ENCODE results near the gene RNF144B. TPM values are rescaled to one million over a fixed set of nuclear protein-coding genes. Genes with fewer than 3 reads are reported as not detected.

RNF144B gene
- 26.2 and 34.5 TPM in 2 replicates for total RNA-seq (2021)
- percentile 87 among the genes with signal in this experiment for Bru-seq, nascent RNA
- percentile 84 among the genes with signal in this experiment for BruChase-seq, experiment 1, labeled RNA remaining after a 2-hour chase
- percentile 65 among the genes with signal in this experiment for BruChase-seq, experiment 2, labeled RNA remaining after a 6-hour chase
- long read RNA-seq, full-length matches to known transcripts, result 4 of 17 reads
- long read RNA-seq, partial matches to known transcripts, result 8 of 17 reads
- long read RNA-seq, other reads (novel, unspliced or antisense), result 5 of 17 reads

DNA sequence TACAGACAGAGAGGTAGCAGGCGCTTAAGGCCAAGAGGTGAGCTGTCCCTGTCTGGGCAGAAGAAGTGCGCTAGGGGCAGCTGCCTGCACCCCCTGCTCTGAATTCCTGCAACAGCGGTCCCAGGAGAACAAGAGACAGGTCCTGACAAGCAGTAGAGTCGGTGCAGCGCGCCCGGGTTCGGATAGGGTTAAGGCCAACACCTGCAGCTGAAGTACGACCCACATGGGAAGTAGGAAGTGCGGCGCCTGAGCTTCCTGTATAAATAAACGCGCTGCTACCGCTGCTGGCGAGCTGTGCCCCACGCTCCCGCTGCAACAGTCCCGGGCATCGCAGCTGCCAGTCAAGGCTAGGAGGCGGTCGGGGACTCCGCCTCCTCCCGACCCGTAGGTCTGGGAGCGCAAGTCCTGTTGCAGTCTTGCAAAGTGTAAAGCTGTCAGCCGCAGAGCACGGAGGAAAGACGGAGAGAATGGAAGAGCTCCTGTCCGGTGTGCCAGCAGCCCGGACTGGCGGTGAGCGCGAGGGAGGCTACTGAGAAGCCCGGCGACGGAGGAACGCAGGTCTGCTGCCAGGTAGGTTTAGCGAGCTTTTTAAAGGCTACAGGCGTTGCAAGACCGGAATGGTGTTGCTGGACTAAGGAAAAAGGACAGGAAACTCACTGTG is at the start of gene RNF144B:
Gene RNF144B (plus strand): TSS at position 290 of the 661 bp plus-strand sequence. CDS start 12,185 bp downstream, outside the sequence.
- BruUV-seq (replicated peaks), result TSS peak; percentile 57
- ChIA-PET POLR2A (ENCODE audit: unreplicated experiment) (interaction anchor here (0.6 to 0.8 kb wide), 9 partner anchors 13 to 205 kb away, joined by 3 to 18 read pairs (median 4); partner anchors contain the start of gene DEK), CTCF (interaction anchor here (0.6 to 1.6 kb wide), 3 partner anchors 63 to 205 kb away, joined by 3 to 10 read pairs (median 4); no protein-coding TSS in a partner anchor)

DNA sequence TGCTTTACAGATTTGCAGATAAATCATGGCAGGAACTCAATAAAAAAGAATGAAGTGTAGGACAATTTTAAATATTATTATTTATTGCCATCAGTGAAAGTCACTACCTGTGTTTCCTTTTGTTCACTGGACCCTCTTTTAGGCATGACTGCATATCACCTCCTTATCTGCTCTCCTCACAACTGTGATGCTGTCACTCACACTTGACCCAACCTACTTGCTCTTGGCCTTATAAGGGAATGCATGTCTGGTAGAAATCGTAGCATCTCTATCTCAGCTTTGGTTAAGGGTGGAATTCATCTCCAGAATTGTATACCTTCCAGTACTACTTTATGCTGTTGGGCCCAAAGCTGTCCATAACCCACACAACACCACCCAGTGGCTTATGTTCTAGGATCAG is 47.6 kb upstream of the RNF144B start:
- Histone ChIP-seq H3K36me3 (ENCODE audit: low read depth) (no peaks in the 10 kb centered on the region), H3K9me3 (ENCODE audit: insufficient read depth, low read depth) (no peaks in the 10 kb centered on the region), H2AFZ (no peak overlapping the region), H3K9me2 (ENCODE audit: insufficient read depth) (no peaks in the 10 kb centered on the region), H3F3A (ENCODE audit: insufficient read depth, low read depth) (no peaks in the 10 kb centered on the region), H3K4me2 (no peak overlapping the region), H3K27ac (no peak overlapping the region), H3K4me3 (no peak overlapping the region), H4K20me1 (ENCODE audit: insufficient read depth) (no peaks in the 10 kb centered on the region), H3K79me2 (ENCODE audit: low read depth) (no peaks in the 10 kb centered on the region), H3K27me3 (ENCODE audit: insufficient read depth, low read depth) (no peaks in the 10 kb centered on the region), H3K4me1 (replicated peaks; ENCODE audit: insufficient read depth) (peaks cover 22% of the 10 kb centered on the region)
- intact Hi-C loops (cut with micrococcal nuclease; ENCODE audit: unreplicated experiment), result no loop called here
- ChIA-PET POLR2A (ENCODE audit: unreplicated experiment) (no interaction called here), CTCF (interaction anchor here (0.5 to 0.6 kb wide), 2 partner anchors 14 to 114 kb away, joined by 10 read pairs; no protein-coding TSS in a partner anchor)
- no TSS peak for BruUV-seq (replicated peaks)
- TF ChIP-seq, protein P1, sequence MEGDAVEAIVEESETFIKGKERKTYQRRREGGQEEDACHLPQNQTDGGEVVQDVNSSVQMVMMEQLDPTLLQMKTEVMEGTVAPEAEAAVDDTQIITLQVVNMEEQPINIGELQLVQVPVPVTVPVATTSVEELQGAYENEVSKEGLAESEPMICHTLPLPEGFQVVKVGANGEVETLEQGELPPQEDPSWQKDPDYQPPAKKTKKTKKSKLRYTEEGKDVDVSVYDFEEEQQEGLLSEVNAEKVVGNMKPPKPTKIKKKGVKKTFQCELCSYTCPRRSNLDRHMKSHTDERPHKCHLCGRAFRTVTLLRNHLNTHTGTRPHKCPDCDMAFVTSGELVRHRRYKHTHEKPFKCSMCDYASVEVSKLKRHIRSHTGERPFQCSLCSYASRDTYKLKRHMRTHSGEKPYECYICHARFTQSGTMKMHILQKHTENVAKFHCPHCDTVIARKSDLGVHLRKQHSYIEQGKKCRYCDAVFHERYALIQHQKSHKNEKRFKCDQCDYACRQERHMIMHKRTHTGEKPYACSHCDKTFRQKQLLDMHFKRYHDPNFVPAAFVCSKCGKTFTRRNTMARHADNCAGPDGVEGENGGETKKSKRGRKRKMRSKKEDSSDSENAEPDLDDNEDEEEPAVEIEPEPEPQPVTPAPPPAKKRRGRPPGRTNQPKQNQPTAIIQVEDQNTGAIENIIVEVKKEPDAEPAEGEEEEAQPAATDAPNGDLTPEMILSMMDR (conservative IDR thresholded peaks at IDR 0.05), result no peak
- no peak for TF ChIP-seq EZH2 (IDR thresholded peaks at IDR 0.05; ENCODE audit: low read depth)
- DNase-seq, result no peak

More for the DNA sequence above, at the start of gene RNF144B:
- no peak for TF ChIP-seq EZH2 (IDR thresholded peaks at IDR 0.05; ENCODE audit: low read depth)
- TF ChIP-seq, protein P1 (conservative IDR thresholded peaks at IDR 0.05), result no peak
- intact Hi-C loops (cut with micrococcal nuclease; ENCODE audit: unreplicated experiment), result loop anchor here (1.0 to 5.0 kb wide), 4 partner anchors 38 to 124 kb away; no protein-coding TSS in a partner anchor
- Histone ChIP-seq H3K4me1 (replicated peaks; ENCODE audit: insufficient read depth) (peaks cover 39% of the 10 kb centered on the region), H3K27ac (peak within 1 kb of the TSS; percentile 76), H3K36me3 (ENCODE audit: low read depth) (no peaks in the 10 kb centered on the region), H4K20me1 (ENCODE audit: insufficient read depth) (no peaks in the 10 kb centered on the region), H3K4me2 (peak within 1 kb of the TSS; percentile 91), H3K27me3 (ENCODE audit: insufficient read depth, low read depth) (no peaks in the 10 kb centered on the region), H3F3A (ENCODE audit: insufficient read depth, low read depth) (peaks cover 5% of the 10 kb centered on the region; the same call in 1 of the 2 replicates), H3K4me3 (peak within 1 kb of the TSS; percentile 80), H2AFZ (peak within 1 kb of the TSS; percentile 83), H3K9me2 (ENCODE audit: insufficient read depth) (no peaks in the 10 kb centered on the region), H3K9me3 (ENCODE audit: insufficient read depth, low read depth) (no peaks in the 10 kb centered on the region), H3K79me2 (ENCODE audit: low read depth) (peaks cover 35% of the 10 kb centered on the region)
- DNase-seq, result peak; percentile 87 to 89

DNA sequence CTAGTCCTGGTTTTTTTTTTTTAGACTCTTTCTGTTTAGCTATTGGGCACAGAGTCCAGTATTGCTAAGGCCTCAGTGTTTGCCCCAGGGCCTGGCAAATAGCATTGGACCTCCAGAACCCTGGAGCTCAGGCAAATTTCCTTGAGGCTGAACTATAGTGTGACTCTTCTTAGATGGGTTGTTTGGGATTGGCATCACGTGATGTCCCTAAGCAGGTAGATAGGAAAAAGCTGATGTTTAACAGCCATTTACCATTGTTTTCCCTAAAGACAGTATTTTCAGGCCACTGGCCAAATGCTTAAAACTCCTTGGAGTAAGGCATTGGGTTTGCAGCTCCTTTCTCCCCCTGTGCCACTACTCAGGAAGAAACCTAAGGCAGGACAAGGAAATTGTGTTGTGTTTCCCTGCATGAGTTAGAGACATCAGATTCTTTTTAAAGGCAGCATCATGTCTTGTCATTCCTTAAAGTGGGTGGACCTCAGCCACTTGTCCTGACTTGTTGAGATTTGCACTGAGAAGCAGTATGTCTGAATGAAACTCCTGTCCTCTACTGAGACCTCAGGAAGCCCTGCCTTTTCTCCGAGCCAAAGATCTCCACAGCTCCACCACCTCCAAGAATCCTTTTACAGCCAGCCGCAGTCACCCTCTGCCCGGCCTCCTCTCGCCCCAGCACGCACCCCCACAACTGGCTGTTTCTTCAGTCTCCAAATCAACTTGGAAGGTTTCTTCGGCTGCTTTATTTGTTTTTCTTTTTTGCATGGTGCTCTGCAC is 46.2 kb upstream of the RNF144B start:
- intact Hi-C loops (cut with micrococcal nuclease; ENCODE audit: unreplicated experiment), result loop anchor here (5.0 kb wide), 2 partner anchors 46 to 161 kb away; partner anchors contain the start of gene RNF144B
- no peaks in the 10 kb centered on the region for H3K79me2 ChIP-seq (ENCODE audit: low read depth)
- no TSS peak for BruUV-seq (replicated peaks)

More for the DNA sequence above, 46.2 kb upstream of the RNF144B start:
- Histone ChIP-seq H3K36me3 (ENCODE audit: low read depth) (no peaks in the 10 kb centered on the region), H3K4me3 (no peak overlapping the region), H3K9me3 (ENCODE audit: insufficient read depth, low read depth) (no peaks in the 10 kb centered on the region), H3K4me1 (replicated peaks; ENCODE audit: insufficient read depth) (peaks cover 22% of the 10 kb centered on the region), H3F3A (ENCODE audit: insufficient read depth, low read depth) (no peaks in the 10 kb centered on the region), H2AFZ (no peak overlapping the region), H3K27me3 (ENCODE audit: insufficient read depth, low read depth) (no peaks in the 10 kb centered on the region), H3K27ac (no peak overlapping the region), H4K20me1 (ENCODE audit: insufficient read depth) (no peaks in the 10 kb centered on the region), H3K4me2 (no peak overlapping the region), H3K9me2 (ENCODE audit: insufficient read depth) (no peaks in the 10 kb centered on the region)
- DNase-seq, result no peak
- TF ChIP-seq, protein P1 (conservative IDR thresholded peaks at IDR 0.05), result no peak
- POLR2A ChIA-PET (ENCODE audit: unreplicated experiment), result no interaction called here
- CTCF ChIA-PET, result no interaction called here

Measured in PC-9 (cell line).